AG04450 (cell line): ENCODE results near the gene NF1. TPM values are rescaled to one million over a fixed set of nuclear protein-coding genes. Genes with fewer than 3 reads are reported as not detected.
"Not testable (repeated sequence)": the region's sequence is repeated elsewhere in the genome, so short reads cannot be mapped to it uniquely, and the experiment has no call there.

ENCODE experiments used
- CTCF ChIA-PET: fragments of 300-600, 350-600 bp; formaldehyde crosslinking; extraction: SDS; loops from one replicate; lab custom pipeline; 2022; ENCODE audit warnings: antibody characterized with exemption, inconsistent platforms; lab: Charles Lee
- POLR2A ChIA-PET: fragments of 350-600 bp; formaldehyde crosslinking; extraction: SDS; loops from one replicate; lab custom pipeline; 2021; ENCODE audit warnings: antibody characterized with exemption, inconsistent platforms; lab: Yijun Ruan, JAX
- DNase-seq: peaks from one replicate; pipeline ENCODE4 v3.0.0-alpha.2; 2011; ENCODE audit warnings: low read depth, low spot score
- H3K27ac ChIP-seq: one replicate; pipeline ENCODE4 v1.5.1; 2012; ENCODE audit warnings: low read depth, low read length, control low read depth
- H3K27me3 ChIP-seq: one replicate; pipeline ENCODE4 v1.6.0; 2012; ENCODE audit warnings: low read length; ENCODE audit not compliant: control insufficient read depth, insufficient read depth
- H3K4me3 ChIP-seq: 2 replicates; pipeline ENCODE4 v1.5.1; 2011; ENCODE audit warnings: mild to moderate bottlenecking, low read depth, low read length, control low read depth
- H3K9me3 ChIP-seq: 2 replicates; pipeline ENCODE4 v1.5.1; 2012; ENCODE audit warnings: low read length; ENCODE audit not compliant: control insufficient read depth, insufficient read depth
- CTCF ChIP-seq: IDR thresholded peaks from 2 replicates; pipeline ENCODE4 v1.5.1; 2011; ENCODE audit warnings: low read depth, low read length, control low read depth, inconsistent platforms
- polyA plus RNA-seq: library from polyadenylated mRNA; depleted of rRNA; stranded (reverse); fragments of >200 nt; gene quantifications from 2 replicates; pipeline ENCODE4 v1.2.3, GENCODE V29; 2011

Gene NF1
- polyA plus RNA-seq, 1 experiment: 60.5 TPM

DNA sequence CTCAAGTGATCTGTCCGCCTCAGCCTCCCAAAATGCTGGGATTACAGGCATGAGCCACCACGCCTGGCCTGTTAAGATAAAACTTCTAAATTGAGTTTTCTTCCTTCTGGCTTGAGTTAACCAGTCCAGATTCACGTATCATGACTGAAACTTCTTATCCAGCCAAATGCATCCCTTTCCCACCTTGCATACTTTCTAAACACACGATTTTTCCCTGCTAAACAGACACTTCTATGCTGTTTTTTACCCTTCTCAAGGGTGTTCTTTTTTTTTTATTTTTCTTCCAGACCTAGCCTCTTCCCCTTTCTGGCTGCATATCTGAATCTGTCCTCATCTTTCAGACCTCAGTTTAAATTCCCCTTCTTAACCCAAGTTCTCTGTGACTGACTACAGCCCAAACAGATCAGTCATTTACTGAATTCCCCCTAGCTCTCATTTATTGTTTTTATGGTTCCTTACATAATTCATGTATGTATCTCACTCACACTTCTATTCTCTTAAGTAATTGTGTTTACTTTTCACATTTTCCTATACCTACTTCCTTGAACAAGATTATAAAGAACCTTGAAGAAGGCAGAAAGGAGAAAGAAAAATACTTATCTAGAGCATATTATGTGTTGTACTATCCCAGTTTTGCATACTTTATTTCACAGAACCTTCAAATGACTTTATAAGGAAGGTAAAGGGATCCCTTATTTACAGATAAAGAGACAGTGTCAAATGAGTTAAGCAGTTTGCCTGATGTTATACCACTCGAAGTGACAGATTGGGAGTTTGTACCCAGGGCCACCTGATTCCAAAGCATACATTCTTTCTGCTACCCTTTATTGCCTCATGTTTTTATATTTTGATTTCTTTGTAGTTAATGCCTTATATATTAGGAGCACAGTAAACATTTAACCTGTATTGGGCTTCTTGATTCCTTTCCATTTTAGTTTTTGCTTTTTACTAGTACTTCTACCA is 213.9 kb downstream of the NF1 start:
- ChIA-PET POLR2A (no interaction called here), CTCF (no interaction called here)
- H3K27ac ChIP-seq: no peak overlapping the region
- H3K9me3 ChIP-seq: no peaks in the 10 kb centered on the region
- H3K4me3 ChIP-seq: no peak overlapping the region
- no peak for DNase-seq
- TF ChIP-seq CTCF: no peak
- no peaks in the 10 kb centered on the region for H3K27me3 ChIP-seq

DNA sequence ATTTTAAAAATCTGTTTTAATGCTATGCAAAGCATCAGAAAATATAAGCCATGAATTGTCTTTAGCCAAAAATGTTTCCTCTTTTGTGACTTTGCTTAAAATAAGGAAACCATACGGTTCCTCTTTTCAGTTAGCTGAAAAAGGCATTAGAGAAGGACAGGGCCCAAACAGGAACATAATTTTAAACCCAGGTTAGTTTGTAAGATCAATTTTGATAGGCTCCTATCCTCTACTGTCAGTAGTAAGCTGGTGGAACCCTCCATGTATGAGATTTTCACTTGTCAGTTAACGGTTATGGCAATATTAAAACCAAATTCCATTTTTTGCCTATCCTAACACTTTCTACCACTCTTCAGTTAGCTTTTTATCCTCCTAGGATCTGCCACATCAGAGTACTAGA is 214.8 kb downstream of the NF1 start:
- no peak for TF ChIP-seq CTCF
- CTCF ChIA-PET: no interaction called here
- POLR2A ChIA-PET: no interaction called here
- Histone ChIP-seq H3K4me3 (no peak overlapping the region), H3K27me3 (no peaks in the 10 kb centered on the region), H3K9me3 (no peaks in the 10 kb centered on the region), H3K27ac (no peak overlapping the region)
- DNase-seq: no peak

DNA sequence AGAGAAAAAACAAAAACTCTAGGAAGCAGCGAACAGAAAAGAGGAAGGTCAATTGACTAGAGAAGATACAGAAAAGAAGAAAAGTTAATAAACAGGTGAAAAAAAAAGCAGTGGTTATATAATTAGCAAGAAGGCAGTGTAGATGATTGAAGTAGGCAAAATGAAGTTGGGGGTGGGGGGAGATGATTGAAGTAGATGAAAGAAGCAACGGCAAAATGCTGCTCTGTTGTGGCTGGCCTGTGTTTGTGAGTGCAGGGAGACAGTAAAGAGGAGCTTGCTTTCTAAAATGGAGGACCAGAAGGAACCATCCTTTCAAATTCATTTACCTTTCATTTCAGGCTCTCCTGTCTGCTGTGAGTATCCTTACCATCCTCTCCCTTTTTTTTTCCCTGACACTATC is 215.5 kb downstream of the NF1 start:
- no peak for DNase-seq
- POLR2A ChIA-PET: no interaction called here
- CTCF ChIA-PET: no interaction called here
- TF ChIP-seq CTCF: no peak
- no peak overlapping the region for H3K4me3 ChIP-seq
- H3K9me3 ChIP-seq: no peaks in the 10 kb centered on the region
- H3K27ac ChIP-seq: no peak overlapping the region
- no peaks in the 10 kb centered on the region for H3K27me3 ChIP-seq

GRCh38 chr17:31310886-31311285 is 216.1 kb downstream of the NF1 start:
- Histone ChIP-seq H3K27ac (no peak overlapping the region), H3K27me3 (no peaks in the 10 kb centered on the region), H3K4me3 (no peak overlapping the region), H3K9me3 (no peaks in the 10 kb centered on the region)
- DNase-seq: no peak
- POLR2A ChIA-PET: no interaction called here
- no peak for TF ChIP-seq CTCF
- CTCF ChIA-PET: no interaction called here

DNA sequence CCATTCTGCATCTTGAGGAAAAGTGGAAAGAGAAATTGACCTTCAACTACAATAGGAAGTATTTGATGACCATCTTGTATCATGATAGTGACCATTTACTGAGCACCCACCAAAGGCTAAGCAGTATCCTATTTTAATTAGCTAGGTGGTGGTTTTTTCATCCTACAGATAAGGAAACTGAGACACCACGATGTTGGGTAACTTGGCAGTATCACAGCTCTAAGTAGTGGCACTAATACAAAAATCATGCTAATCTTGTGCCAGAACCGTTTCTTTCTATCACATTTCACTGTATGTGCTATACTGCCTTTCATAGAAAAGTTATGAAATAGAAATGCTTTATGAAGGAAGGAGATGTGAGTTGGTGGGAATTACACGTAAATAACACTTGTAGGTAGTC is 216.7 kb downstream of the NF1 start:
- Histone ChIP-seq H3K27ac (no peak overlapping the region), H3K27me3 (no peaks in the 10 kb centered on the region), H3K9me3 (no peaks in the 10 kb centered on the region), H3K4me3 (no peak overlapping the region)
- no peak for DNase-seq
- ChIA-PET CTCF (no interaction called here), POLR2A (no interaction called here)
- TF ChIP-seq CTCF: no peak

GRCh38 chr17:31312223-31312622 is 217.4 kb downstream of the NF1 start:
- DNase-seq, POLR2A ChIA-PET, H3K9me3 ChIP-seq, CTCF ChIA-PET, H3K4me3 ChIP-seq, H3K27ac ChIP-seq, H3K27me3 ChIP-seq: not testable (repeated sequence)
